ENCODE measurements around the gene COL5A1.

Gene COL5A1

DNA sequence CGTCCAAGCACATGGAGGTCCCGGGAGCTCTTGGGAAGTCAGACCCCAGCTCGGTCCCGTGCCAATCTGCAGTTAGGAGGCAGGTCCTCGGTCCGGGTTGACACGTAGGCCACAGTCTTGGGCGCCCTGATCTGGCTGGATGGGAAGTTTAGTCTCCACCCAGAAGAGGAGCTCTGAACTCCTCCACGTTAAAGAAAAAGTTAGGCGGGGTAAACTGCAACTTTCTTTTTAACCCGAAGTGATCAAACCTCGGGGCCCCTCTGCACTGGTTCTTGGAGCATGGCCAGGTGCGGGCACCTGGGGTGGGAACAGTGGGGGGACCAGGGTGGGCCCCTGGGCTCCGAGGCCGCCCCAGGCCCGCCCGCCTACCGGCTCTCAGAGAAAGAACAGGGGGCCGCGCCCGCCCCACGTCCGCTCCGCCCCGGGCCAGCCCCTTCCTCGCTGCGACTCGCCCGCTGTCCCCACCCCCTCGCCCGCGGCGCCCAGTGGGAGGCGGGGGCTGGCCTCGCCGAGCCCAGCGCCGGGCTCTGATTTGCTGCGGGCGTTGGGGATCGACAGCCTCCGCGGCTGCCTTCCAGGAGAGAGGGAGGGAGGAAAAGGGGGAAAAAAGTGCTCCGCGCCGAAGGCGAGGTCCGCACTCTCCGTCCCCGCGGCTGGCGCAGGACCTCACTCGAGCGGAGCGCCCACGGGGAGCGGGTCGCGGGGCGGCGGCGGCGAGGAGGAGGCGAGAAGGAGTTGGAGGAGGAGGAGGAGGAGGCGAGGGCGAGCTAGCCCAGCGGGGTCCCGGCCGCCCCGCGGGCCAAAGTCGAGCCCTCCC is at the start of gene COL5A1:
Gene COL5A1, plus strand, starts transcription at position 631 of the 817 bp plus-strand sequence. CDS start 385 bp downstream, outside the sequence.
- no peaks in the 10 kb centered on the region for H3K4me1 Mint-ChIP-seq
- peak within 1 kb of the TSS; percentile 49 for H3K4me3 Mint-ChIP-seq
- peaks cover 10% of the 10 kb centered on the region for H3K27me3 Mint-ChIP-seq
- H3K27ac Mint-ChIP-seq = no peak within 1 kb of the TSS
- H3K9me3 Mint-ChIP-seq = no peaks in the 10 kb centered on the region
- H3K36me3 Mint-ChIP-seq = no peaks in the 10 kb centered on the region

DNA sequence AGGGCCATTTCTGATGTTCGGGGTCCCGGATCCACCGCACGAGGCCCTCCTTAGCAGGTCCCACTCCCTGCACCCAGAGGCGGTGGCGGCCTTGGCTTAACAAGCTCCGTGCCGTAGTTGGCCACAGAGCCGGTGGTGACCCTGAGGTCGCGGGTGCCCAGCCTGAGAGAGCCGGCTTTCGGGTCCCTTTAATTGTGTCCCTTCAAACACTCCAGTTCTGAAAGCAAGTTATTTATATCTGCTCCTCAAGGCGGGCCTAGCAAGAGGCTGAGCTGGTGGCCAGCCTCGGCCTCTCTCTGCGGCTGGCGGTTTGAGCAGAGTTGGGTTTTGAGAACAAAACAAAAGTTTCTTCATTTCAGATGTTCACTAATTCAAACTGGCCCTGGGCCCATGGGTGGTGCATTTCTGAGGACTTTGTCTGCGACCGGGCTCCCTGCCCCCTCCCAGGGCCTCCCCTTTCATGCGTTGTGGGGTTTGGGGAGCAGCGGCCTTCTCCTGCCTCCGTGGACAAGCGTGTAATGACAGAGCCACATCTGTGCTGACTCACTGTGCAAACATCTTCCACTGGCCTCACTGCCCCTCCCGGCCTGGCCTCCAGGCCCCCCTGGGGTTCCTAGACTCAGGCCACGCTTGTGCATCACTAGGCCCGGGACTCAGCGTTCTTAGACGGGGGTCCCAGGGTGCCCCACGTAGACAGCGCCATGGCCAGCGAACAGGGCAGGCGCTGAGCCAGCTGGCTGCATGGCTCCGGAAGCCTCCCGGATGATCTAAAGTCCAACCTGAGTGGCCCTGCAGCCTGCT is 49.4 kb upstream of the COL5A1 start:
- no peaks in the 10 kb centered on the region for H3K4me1 Mint-ChIP-seq
- H3K9me3 Mint-ChIP-seq = no peaks in the 10 kb centered on the region
- no peak overlapping the region for H3K27ac Mint-ChIP-seq
- peaks cover 5% of the 10 kb centered on the region for H3K27me3 Mint-ChIP-seq
- H3K4me3 Mint-ChIP-seq = no peak overlapping the region
- no peaks in the 10 kb centered on the region for H3K36me3 Mint-ChIP-seq

DNA sequence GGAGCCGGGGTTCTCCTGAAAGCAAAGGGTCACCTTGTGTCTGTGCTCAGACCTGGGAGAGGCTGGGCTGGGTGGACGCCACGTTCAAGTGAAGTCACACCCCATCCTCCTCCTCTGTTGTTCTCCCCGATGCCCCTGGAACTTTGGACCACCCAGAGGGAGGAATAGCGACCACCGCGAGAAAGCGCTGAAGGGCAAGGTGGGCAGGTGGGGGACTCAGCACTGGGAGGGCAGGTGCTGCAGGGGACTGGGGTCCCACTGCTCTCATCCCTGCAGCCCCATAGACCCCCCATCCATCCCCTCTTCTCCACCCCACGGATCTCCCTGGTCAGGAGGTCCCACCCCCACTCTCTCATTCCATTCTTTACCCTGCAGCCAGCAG is 48.8 kb upstream of the COL5A1 start:
- Mint-ChIP-seq H3K36me3 (no peaks in the 10 kb centered on the region), H3K27ac (no peak overlapping the region), H3K9me3 (no peaks in the 10 kb centered on the region), H3K4me3 (no peak overlapping the region), H3K27me3 (peaks cover 5% of the 10 kb centered on the region), H3K4me1 (no peaks in the 10 kb centered on the region)

DNA sequence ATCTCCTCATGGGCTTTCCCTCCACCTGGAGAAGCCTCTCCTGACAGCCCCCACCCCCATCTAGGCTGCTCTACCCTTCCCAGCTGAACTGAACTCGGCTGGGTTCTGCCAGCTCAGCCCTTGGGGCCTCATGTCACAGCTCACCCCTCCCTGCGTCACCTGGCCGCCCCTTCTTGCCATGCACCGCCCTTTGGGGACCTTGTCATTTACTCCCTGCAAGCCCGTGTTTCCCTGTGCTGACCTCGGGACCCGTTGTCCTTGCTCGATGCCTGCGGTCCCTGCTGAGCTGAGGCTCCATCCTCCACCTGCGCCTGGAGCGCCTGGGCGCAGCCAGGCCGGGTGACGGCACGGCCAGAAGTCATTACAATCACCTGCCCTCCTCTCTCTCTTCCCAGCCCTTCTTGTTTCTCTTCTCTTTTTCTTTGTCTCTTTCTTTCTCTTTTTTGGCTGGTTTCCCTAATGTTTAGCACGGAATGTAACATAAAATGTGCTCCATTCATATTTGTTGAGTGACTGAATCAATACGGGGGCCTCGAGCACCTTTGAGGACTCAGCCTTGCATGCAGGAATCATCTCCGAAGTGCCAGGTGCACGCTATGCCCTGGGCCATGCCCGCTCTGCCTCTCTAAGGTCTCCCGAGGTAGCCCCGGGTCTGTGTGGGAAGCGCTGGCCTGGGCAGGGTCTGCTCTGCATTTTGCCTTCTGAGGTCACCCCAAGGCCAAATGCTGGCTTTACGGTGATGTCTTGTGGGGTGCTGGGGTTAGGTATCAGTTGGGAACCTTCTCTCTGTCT is 48.1 kb upstream of the COL5A1 start:
- Mint-ChIP-seq H3K4me3 (no peak overlapping the region), H3K27me3 (peaks cover 5% of the 10 kb centered on the region)

DNA sequence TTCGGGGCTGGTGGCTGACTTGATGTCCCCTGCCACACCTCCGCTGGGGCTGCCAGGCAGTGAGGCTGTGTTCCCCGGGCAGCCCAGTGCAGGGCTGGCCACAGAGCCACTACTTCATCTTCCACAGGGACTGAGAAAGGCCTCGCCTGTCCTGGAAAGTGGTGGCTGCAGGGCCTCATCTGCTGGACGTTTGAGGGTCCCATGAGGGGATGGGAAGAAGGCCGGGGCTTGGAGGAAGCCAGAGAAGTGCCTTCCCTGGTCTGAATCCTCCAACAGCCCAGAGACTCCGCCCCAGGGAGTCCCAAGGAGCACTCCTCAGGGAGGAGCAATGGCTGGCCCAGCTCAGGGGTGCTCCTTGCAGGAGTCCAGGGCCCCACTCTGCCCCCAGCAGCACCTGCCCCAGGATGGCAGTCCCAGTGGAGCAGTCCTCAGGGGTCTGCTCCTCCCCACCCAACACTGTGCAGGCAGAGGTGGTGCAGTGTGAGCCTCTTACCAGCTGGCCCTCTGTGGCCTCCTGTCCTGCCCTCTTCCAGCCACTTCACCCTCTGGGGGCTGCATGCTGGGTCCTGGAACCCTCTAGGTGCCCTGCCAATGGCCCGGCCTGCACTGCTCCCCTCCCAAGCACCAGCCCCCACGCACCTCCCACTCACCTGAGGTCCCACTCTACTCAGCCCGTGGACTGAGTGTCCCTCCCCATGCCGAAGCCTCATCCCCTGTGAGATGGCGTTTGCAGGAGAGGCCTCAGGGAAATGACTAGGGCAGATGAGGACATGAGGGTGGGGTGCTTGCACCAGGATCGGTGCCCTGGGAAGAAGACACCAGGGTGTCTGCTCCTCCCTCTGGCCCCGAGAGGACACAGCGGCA is 47.3 kb upstream of the COL5A1 start:
- Mint-ChIP-seq H3K4me3 (no peak overlapping the region), H3K27me3 (peaks cover 5% of the 10 kb centered on the region), H3K36me3 (no peaks in the 10 kb centered on the region), H3K27ac (no peak overlapping the region), H3K4me1 (no peaks in the 10 kb centered on the region), H3K9me3 (no peaks in the 10 kb centered on the region)

More for the DNA sequence above, 48.1 kb upstream of the COL5A1 start:
- Mint-ChIP-seq H3K27ac (no peak overlapping the region), H3K9me3 (no peaks in the 10 kb centered on the region), H3K4me1 (no peaks in the 10 kb centered on the region), H3K36me3 (no peaks in the 10 kb centered on the region)

DNA sequence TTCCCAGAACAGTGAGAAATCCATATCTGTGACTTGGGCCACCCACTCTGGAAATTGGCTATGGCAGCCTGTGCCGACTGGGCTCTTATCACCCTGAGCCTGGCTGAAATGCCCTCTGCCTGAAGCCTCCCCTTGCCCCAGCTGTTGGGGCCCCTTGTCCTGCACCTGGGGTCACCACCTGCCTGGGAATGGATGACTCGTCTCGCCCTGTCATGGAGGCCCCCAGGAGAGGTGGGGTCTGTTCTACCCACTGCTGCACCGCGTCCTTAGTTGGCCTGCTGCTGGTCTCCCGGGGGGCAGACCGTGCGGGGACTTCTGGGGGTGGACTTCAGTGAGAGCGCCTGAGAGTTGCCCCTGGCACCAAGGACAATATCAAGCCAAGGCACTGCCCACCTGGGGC is 46.6 kb upstream of the COL5A1 start:
- Mint-ChIP-seq H3K36me3 (no peaks in the 10 kb centered on the region), H3K27ac (no peak overlapping the region), H3K27me3 (peaks cover 2% of the 10 kb centered on the region)

DNA sequence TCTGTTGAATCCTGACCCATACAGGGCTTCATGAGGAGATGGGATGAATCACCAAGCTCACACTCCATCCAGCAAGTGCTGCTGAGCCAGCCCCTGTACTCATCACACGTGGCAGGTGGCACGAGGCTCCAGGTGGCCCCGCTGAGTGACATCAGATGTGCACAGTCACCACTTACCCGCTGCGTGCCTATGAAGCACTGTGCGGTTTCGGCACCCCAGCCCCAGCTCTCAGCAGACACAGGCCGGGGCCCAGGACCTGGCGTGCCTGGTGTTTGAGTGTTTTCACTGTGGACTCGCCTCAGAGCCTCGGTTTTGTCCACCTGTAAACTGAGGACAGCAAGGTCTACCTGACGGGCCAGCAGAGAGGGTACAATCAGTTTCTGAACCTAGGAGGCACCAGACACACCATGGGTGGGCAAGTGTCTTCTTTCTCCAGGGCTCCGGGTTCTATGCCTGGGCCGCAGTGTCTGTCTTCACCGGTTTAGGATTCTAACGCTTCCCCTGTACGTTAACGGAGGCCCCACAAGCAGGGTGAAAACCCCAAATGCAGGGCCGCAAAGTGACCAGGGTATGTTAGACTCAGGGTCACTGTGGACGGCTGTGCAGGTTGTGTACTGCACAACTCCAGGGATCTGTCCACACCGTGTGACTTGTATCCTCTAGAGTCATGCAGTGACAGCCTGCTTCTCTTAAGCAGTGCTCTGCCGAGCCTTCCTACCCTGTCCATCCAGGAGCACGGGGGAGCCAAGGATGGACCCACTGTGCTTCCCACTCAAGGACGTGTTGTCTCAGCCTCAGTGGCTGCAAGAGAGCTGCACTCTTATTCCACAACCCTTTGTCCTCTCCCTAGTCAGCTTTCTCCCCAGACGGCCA is 44.3 kb upstream of the COL5A1 start:
- Mint-ChIP-seq H3K4me1 (no peaks in the 10 kb centered on the region), H3K9me3 (no peaks in the 10 kb centered on the region), H3K36me3 (no peaks in the 10 kb centered on the region), H3K27me3 (no peaks in the 10 kb centered on the region), H3K27ac (no peak overlapping the region), H3K4me3 (no peak overlapping the region)

More for the DNA sequence above, 46.6 kb upstream of the COL5A1 start:
- no peaks in the 10 kb centered on the region for H3K9me3 Mint-ChIP-seq
- H3K4me1 Mint-ChIP-seq = no peaks in the 10 kb centered on the region
- no peak overlapping the region for H3K4me3 Mint-ChIP-seq

DNA sequence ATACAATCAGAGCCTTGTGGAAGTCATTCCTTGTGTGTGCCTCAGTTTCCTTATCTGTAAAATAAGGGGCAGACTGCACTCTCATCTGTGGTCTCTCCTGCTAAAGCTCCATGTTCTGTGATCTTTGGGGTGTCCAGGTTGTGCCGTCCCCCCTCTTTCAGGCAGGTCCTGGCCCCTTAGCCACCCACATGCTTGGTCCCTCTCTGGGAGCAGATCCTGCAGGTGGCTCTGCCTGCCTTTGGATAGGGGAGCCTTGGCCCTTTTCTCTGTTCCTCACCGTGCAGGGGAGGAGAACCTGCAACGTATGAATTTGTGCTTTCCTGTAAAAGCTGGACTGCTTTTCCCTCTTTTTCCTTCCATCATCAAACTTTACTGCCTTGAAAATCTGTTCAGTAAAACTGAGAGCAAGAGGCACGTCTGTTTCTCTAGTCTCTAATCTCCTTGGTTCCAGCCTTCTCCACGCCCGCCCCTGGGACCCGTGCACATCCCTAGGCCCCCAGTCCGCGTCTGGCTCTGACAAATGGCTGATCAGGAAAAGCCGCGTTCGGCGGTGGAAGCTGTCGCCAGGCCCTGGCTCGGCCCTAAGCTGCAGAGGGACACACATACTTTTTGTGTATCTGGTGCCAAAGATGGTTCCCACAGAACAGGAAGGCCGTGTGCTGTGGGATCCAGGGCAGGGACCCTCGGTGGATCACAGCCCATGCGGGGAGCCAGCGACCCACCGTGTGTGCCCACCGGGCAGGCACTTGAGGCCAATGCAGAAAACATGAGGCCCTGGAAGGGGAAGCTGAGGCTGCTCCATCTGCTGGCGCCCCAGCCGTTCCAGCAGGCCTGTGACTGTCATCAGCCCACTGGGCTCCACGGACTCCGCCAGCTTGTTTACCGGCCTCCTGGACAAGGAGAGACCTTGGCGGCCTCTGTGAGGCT is 43.4 kb upstream of the COL5A1 start:
- Mint-ChIP-seq H3K27me3 (no peaks in the 10 kb centered on the region), H3K27ac (no peak overlapping the region), H3K4me3 (no peak overlapping the region), H3K4me1 (no peaks in the 10 kb centered on the region), H3K9me3 (no peaks in the 10 kb centered on the region), H3K36me3 (no peaks in the 10 kb centered on the region)

DNA sequence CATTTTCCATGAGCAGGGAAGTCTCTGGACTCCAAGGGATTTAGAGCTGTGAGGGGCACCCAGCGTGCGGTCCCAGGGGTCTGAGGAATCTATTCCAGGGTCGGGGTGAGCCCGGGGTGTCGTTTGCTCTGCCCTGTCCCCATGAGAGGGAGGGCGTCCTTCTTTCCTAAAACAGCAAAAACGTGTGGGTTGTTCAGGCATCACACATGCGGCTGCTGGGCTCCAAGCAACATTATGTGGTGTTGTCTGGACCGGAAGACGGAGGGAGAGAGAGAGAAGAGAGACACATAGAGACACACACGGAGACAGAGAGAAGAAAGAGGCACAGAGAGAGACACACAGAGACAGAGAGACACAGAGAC is 42.7 kb upstream of the COL5A1 start:
- H3K9me3 Mint-ChIP-seq = no peaks in the 10 kb centered on the region
- no peak overlapping the region for H3K4me3 Mint-ChIP-seq
- H3K36me3 Mint-ChIP-seq = no peaks in the 10 kb centered on the region
- no peaks in the 10 kb centered on the region for H3K4me1 Mint-ChIP-seq
- no peak overlapping the region for H3K27ac Mint-ChIP-seq
- no peaks in the 10 kb centered on the region for H3K27me3 Mint-ChIP-seq

DNA sequence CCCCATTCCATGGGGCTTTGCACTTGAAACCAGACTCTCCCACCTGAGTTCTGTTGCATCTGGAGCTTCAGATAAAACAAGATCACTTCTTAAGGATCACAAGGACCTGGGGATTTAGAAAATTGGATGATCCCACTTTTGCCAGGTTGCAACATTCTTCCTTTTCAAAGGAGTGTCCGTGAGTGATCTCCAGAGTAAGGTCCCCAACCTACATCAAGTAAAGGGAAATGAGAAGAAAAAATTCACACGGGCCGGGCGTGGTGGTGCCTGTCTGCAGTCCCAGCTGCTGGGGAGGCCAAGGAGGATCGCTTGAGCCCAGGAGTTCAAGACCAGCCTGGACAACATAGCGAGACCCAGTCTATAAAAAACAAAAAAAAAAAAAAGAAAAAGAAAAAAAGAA is 41.2 kb upstream of the COL5A1 start:
- no peaks in the 10 kb centered on the region for H3K36me3 Mint-ChIP-seq
- H3K4me3 Mint-ChIP-seq = no peak overlapping the region
- no peaks in the 10 kb centered on the region for H3K27me3 Mint-ChIP-seq
- H3K4me1 Mint-ChIP-seq = no peaks in the 10 kb centered on the region
- no peaks in the 10 kb centered on the region for H3K9me3 Mint-ChIP-seq
- H3K27ac Mint-ChIP-seq = no peak overlapping the region

DNA sequence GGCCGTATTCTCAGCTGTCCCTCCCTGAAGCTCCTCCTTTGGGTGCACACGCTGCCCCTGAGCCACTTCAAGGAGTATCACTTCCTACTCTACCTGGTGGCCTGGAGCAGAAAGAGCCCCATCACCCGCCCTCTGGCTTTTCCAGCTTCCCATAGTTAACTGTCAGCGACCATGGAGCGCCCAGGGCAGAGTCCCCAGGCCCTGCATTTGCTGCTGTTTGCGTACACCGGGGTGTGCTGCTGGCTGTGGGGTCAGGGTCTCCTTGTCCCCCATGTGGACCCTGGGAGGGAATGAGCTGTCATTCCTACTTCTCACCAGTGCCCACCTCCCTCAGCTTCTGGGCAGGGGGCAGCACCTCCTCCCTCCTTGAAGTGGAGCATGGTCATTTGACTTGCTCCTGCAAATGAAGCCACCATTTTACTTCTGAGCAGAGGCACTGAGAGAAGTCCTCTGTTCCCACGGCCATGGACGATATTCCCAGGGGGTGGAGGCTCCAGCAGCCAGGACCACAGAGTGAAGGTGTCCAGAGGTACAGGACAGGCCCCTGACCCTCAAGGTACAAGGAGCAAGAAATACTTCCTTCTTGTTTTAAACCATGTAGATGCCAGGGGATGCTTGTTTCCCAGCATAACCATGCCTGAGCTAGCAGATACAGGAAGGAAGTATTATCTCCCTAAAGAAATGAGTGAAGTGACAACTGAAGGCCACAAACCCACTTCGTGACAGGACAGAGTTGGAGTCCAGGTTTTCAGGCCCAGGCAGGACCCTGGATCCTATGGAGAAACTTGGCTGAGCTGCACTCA is 40.6 kb upstream of the COL5A1 start:
- H3K27ac Mint-ChIP-seq = no peak overlapping the region
- no peaks in the 10 kb centered on the region for H3K4me1 Mint-ChIP-seq
- H3K36me3 Mint-ChIP-seq = no peaks in the 10 kb centered on the region
- H3K4me3 Mint-ChIP-seq = no peak overlapping the region
- H3K9me3 Mint-ChIP-seq = no peaks in the 10 kb centered on the region
- H3K27me3 Mint-ChIP-seq = no peaks in the 10 kb centered on the region

DNA sequence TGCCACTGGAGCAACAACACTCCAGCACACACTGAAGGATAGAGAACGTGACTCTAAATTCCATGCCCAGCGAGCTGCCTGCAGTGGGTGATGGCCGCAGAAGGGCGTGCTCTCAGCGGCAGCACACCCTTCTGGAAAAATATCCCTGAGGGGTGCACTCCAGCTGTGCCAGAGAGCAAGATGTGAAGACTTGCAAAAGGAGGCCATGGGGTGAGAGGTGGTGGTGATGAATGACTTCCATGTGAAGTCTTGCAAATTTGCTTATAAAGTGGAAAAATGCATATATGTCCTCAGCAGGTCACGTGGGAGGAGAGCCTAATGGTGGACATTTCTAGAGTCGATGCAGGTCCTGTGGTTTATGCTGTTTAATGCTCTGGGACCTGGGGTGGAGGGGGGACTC is 39.8 kb upstream of the COL5A1 start:
- Mint-ChIP-seq H3K4me3 (no peak overlapping the region), H3K36me3 (no peaks in the 10 kb centered on the region), H3K27ac (no peak overlapping the region), H3K9me3 (no peaks in the 10 kb centered on the region), H3K4me1 (no peaks in the 10 kb centered on the region), H3K27me3 (no peaks in the 10 kb centered on the region)

Measured in activated naive CD4-positive, alpha-beta T cell treated with anti-CD3 and anti-CD28 coated beads, Interleukin-2, amount 50 U/mL, for 24 hours (primary cell).